ENCODE results near the gene PARP1.

The PARP1 gene

GRCh38 chr1:226424221-226425003 is 16.5 kb upstream of the PARP1 start:
- no peak for FAIRE-seq
- TF ChIP-seq POLR2A (IDR thresholded peaks at IDR 0.05; ENCODE audit: low read depth, low read length), result no peak
- no peak for DNase-seq (ENCODE audit: insufficient read length, low spot score)

GRCh38 chr1:226422478-226422877 is 14.6 kb upstream of the PARP1 start:
- FAIRE-seq, result no peak
- no peak for TF ChIP-seq POLR2A (IDR thresholded peaks at IDR 0.05; ENCODE audit: low read depth, low read length)
- DNase-seq (ENCODE audit: insufficient read length, low spot score), result no peak

GRCh38 chr1:226420897-226421296 is 13.0 kb upstream of the PARP1 start:
- no peak for DNase-seq (ENCODE audit: insufficient read length, low spot score)
- no peak for TF ChIP-seq POLR2A (IDR thresholded peaks at IDR 0.05; ENCODE audit: low read depth, low read length)
- FAIRE-seq, result no peak

GRCh38 chr1:226420328-226420727 is 12.4 kb upstream of the PARP1 start:
- DNase-seq (ENCODE audit: insufficient read length, low spot score) (no peak), FAIRE-seq (no peak)
- TF ChIP-seq POLR2A (IDR thresholded peaks at IDR 0.05; ENCODE audit: low read depth, low read length), result no peak

- TF ChIP-seq POLR2A (IDR thresholded peaks at IDR 0.05; ENCODE audit: low read depth, low read length), result no peak
- FAIRE-seq (no peak), DNase-seq (ENCODE audit: insufficient read length, low spot score) (no peak)
Observed at GRCh38 chr1:226419284-226420029, 11.6 kb upstream of the PARP1 start.

GRCh38 chr1:226417830-226418546 is 10.1 kb upstream of the PARP1 start:
- TF ChIP-seq POLR2A (IDR thresholded peaks at IDR 0.05; ENCODE audit: low read depth, low read length), result no peak

GRCh38 chr1:226417350-226417749 is 9.5 kb upstream of the PARP1 start:
- FAIRE-seq (no peak), DNase-seq (ENCODE audit: insufficient read length, low spot score) (no peak)
- TF ChIP-seq POLR2A (IDR thresholded peaks at IDR 0.05; ENCODE audit: low read depth, low read length), result no peak

More at GRCh38 chr1:226417830-226418546, 10.1 kb upstream of the PARP1 start:
- FAIRE-seq, result no peak
- no peak for DNase-seq (ENCODE audit: insufficient read length, low spot score)

GRCh38 chr1:226414098-226414698 is 6.3 kb upstream of the PARP1 start:
- no peak for TF ChIP-seq POLR2A (IDR thresholded peaks at IDR 0.05; ENCODE audit: low read depth, low read length)
- FAIRE-seq (no peak), DNase-seq (ENCODE audit: insufficient read length, low spot score) (no peak)

- TF ChIP-seq POLR2A (IDR thresholded peaks at IDR 0.05; ENCODE audit: low read depth, low read length), result no peak
- no peak for FAIRE-seq
Observed at GRCh38 chr1:226411619-226412018, 3.7 kb upstream of the PARP1 start.

GRCh38 chr1:226410958-226411357 is 3.1 kb upstream of the PARP1 start:
- DNase-seq (ENCODE audit: insufficient read length, low spot score) (no peak), FAIRE-seq (no peak)
- TF ChIP-seq POLR2A (IDR thresholded peaks at IDR 0.05; ENCODE audit: low read depth, low read length), result no peak

More at GRCh38 chr1:226411619-226412018, 3.7 kb upstream of the PARP1 start:
- no peak for DNase-seq (ENCODE audit: insufficient read length, low spot score)

- DNase-seq (ENCODE audit: insufficient read length, low spot score) (no peak), FAIRE-seq (no peak)
- TF ChIP-seq POLR2A (IDR thresholded peaks at IDR 0.05; ENCODE audit: low read depth, low read length), result no peak
Observed at GRCh38 chr1:226409392-226409791, 1.5 kb upstream of the PARP1 start.

- FAIRE-seq (no peak), DNase-seq (ENCODE audit: insufficient read length, low spot score) (no peak)
- no peak for TF ChIP-seq POLR2A (IDR thresholded peaks at IDR 0.05; ENCODE audit: low read depth, low read length)
Observed at GRCh38 chr1:226408285-226409184, 642 bp upstream of the PARP1 start.

- DNase-seq (ENCODE audit: insufficient read length, low spot score), result no peak
- FAIRE-seq, result no peak
- no peak for TF ChIP-seq POLR2A (IDR thresholded peaks at IDR 0.05; ENCODE audit: low read depth, low read length)
Observed at GRCh38 chr1:226407199-226407496, 745 bp downstream of the PARP1 start.

Measured in H54 (cell line).